Ovary (tissue), 9 donors: ENCODE measurements around the gene IGF1R. TPM values are rescaled to one million over a fixed set of nuclear protein-coding genes. Genes with fewer than 3 reads are reported as not detected.

Source experiments
- DNase-seq, 5 donors: peaks; one replicate each; pipeline ENCODE4 v3.0.0-alpha.2; 2019 to 2020
- H3K27ac ChIP-seq, 2 donors: fragments of 200-600 bp; one replicate each; pipeline versions ENCODE4 v1.5.1 to v1.8.0; 2019 to 2022
- H3K27me3 ChIP-seq: fragments of 200-600 bp; one replicate; pipeline ENCODE4 v1.8.0; 2022
- H3K36me3 ChIP-seq: fragments of 200-600 bp; sonication (generic); one replicate; pipeline ENCODE4 v1.5.1; 2019
- H3K4me1 ChIP-seq: one replicate; pipeline ENCODE4 v1.8.1; 2013; ENCODE audit warnings: mild to moderate bottlenecking, moderate library complexity; ENCODE audit not compliant: insufficient read depth
- H3K4me3 ChIP-seq: fragments of 200-600 bp; sonication (generic); one replicate; pipeline ENCODE4 v1.5.1; 2017
- H3K9me3 ChIP-seq, 2 donors: fragments of 200-600 bp in 1 of 2; sonication (generic) in 1 of 2; one replicate each; pipeline versions ENCODE4 v1.5.1 to v1.8.1; 2013 to 2019; ENCODE audit warnings: mild to moderate bottlenecking in 1 of 2, moderate library complexity in 1 of 2
- EP300 ChIP-seq: sonication (generic); formaldehyde crosslinking; IDR thresholded peaks from one replicate; pipeline ENCODE4 v1.6.1; 2017; ENCODE audit warnings: antibody characterized with exemption
- POLR2A ChIP-seq: fragments of 450-650 bp; IDR thresholded peaks from one replicate; pipeline ENCODE4 v1.6.1; 2017; ENCODE audit warnings: antibody characterized with exemption, mild to moderate bottlenecking, moderate library complexity
- WGBS, 3 donors: extraction: QIAGEN DNeasy Blood & Tissue Kit in 1 of 3; methylation state at CpG; one replicate each; pipeline versions ENCODE4 v1.1.5 to v1.1.7; 2013 to 2017; 5-methylcytosine and 5-hydroxymethylcytosine counted together
- intact Hi-C, 4 donors: fragments of 100-400 bp; cut with DNase I; formaldehyde crosslinking; loops; one replicate each; pipeline versions ENCODE4 v1.11.0 to v1.15.1; 2022 to 2023
- polyA plus RNA-seq, 2 donors: library from polyadenylated mRNA; stranded (reverse); fragments of 200-250 nt in 1 of 2; fragments of 350-450 nt in 1 of 2; fragmentation: Illumina TruSeq in 1 of 2; extraction: RNeasy Lipid Tissue Mini Kit (QIAGEN cat#74804) in 1 of 2; gene quantifications; one replicate each; pipeline ENCODE4 v1.2.3, GENCODE V29; 2013 to 2014
- total RNA-seq, 7 donors: library from RNA; depleted of rRNA in 2 of 7; stranded (reverse); fragments of >200 nt in 2 of 7; fragmentation: NEBNext Ultra II Directional in 3 of 7; extraction: Animal tissue kit (Norgen Biotek cat#: 25700) in 3 of 7; gene quantifications; one replicate each; pipeline versions ENCODE4 v1.1.0 to v1.2.4, GENCODE V29; 2016 to 2023
- TF ChIP-seq, protein P1 (sequence below), 3 donors: fragments of 450-650 bp in 2 of 3; fragments of 200-600 bp in 1 of 3; IDR thresholded peaks; one replicate each; pipeline versions ENCODE4 v1.5.1 to v1.8.0; 2016 to 2022; ENCODE audit warnings: antibody characterized with exemption in 3 of 3, mild to moderate bottlenecking in 1 of 3
- donor health status: DM: no; HTN: no; CAD: no; lungs with moderate emphysema.
- donor health status: DM: no; HTN: no; CAD: no.
- donor health status: Bipolar disorder and iron deficiency.
- donor health status: DM: yes; HTN: yes; CAD: no.
- donor health status: DM: no; HTN: no; CAD: no.
- donor health status: DM: yes; HTN: yes; CAD: no.

The IGF1R gene
- total and polyA plus RNA-seq, 9 donors, result 15.4 to 88.7 (median 68.9) TPM

DNA sequence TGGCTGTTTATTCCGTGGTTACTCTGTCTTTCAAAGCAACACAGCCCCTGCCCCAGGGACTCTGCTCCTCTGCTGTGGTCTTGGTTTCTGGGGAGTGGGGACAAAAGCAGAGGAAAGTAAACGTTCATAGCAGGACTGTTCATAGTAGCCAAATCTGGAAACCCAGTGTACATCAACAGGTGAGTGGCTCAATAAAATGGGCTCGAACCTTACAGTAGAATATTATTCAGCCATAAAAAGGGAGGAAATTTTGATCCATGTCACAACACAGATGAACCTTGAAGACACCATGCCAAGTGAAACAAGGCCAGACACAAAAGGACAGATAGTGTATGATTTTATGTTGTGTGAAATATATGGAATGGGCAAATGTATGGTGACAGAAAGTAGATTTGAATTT is 269.1 kb downstream of the IGF1R start:
- intact Hi-C loops, result no loop called here
- H3K27me3 ChIP-seq, result no peaks in the 10 kb centered on the region
- H3K27ac ChIP-seq, result no peak overlapping the region
- H3K9me3 ChIP-seq, result no peaks in the 10 kb centered on the region
- peaks cover 6% of the 10 kb centered on the region for H3K4me1 ChIP-seq
- DNase-seq, result no peak
- no peak overlapping the region for H3K4me3 ChIP-seq
- TF ChIP-seq EP300 (no peak), POLR2A (no peak)
- TF ChIP-seq, protein P1, sequence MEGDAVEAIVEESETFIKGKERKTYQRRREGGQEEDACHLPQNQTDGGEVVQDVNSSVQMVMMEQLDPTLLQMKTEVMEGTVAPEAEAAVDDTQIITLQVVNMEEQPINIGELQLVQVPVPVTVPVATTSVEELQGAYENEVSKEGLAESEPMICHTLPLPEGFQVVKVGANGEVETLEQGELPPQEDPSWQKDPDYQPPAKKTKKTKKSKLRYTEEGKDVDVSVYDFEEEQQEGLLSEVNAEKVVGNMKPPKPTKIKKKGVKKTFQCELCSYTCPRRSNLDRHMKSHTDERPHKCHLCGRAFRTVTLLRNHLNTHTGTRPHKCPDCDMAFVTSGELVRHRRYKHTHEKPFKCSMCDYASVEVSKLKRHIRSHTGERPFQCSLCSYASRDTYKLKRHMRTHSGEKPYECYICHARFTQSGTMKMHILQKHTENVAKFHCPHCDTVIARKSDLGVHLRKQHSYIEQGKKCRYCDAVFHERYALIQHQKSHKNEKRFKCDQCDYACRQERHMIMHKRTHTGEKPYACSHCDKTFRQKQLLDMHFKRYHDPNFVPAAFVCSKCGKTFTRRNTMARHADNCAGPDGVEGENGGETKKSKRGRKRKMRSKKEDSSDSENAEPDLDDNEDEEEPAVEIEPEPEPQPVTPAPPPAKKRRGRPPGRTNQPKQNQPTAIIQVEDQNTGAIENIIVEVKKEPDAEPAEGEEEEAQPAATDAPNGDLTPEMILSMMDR (IDR thresholded peaks at IDR 0.05), result no peak
- H3K36me3 ChIP-seq, result no peaks in the 10 kb centered on the region
- 89 to 93% (median 90%) methylated on average over 3 of the region's 3 CpGs for WGBS, 3 donors

DNA sequence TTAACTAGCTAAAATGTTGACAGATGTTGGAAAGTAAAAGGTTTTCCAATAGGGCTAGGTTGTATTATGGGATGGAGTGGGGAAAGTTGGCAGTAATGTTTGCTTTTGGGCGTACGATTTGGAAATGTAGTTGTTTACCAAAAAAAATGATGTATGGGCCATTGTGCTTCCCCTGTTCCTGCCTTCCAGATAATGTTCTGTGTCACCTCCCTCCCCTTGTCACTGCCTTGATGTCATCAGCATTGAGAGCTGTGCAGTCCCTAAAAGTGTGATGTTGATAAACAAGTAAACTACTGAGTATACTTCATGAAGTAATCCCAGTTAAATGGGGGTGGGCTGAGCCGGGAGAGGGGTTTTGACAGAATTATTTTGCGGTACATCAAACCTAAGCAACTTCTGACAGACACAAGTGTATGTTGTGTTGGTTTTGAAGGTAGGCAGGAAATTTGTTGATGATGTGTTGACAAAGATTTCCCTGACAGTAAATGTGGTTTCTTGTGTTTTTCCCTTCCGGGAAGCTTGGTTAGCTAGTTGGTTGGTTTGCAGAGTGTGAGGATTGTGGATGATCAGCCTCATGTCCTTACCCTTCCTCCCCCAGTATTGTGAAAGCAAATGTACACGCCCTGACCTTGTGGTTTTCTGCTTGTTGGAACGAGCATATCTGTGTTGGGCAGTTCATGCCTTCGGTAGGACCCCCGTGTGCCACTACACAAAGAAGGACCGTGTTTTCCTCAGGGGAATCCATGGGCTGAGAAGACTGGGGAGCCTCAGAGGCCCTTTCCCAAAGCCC is 271.9 kb downstream of the IGF1R start:
- Histone ChIP-seq H3K9me3 (no peaks in the 10 kb centered on the region), H3K36me3 (no peaks in the 10 kb centered on the region), H3K4me3 (no peak overlapping the region), H3K27me3 (no peaks in the 10 kb centered on the region), H3K4me1 (peaks cover 26% of the 10 kb centered on the region), H3K27ac (peak overlapping the region in 1 of 2 donors; percentile 16)
- 61 to 67% (median 64%) methylated on average over 10 of the region's 10 CpGs for WGBS, 3 donors
- no peak for TF ChIP-seq EP300
- TF ChIP-seq, protein P1 (IDR thresholded peaks at IDR 0.05), result no peak
- TF ChIP-seq POLR2A, result no peak
- DNase-seq, result no peak
- intact Hi-C loops, result no loop called here

DNA sequence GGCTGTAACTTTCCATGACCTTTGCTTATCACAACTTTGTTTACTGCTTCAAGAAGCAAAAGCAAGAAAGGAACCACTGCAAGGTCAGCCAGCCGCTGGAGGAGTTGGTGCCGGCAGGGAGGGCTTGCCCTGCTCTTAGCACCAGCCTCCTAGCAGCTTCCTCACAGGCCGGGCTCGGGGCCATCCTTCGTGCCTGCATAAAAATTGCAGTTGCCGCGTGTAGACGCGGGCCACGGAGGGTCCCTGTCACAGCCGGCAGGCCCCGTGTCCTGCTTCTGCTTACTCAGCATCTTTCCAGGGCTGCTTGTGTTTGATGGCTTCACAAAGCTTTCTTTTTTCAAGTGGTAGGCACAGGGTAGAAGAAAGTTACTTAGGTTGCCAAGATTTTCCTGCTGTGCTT is 274.8 kb downstream of the IGF1R start:
- no peaks in the 10 kb centered on the region for H3K36me3 ChIP-seq
- WGBS, 3 donors, result 10 to 52% (median 15%) methylated on average over 12 of the region's 12 CpGs
- H3K4me3 ChIP-seq, result no peak overlapping the region
- intact Hi-C loops, result no loop called here
- no peaks in the 10 kb centered on the region for H3K9me3 ChIP-seq
- H3K27me3 ChIP-seq, result no peaks in the 10 kb centered on the region
- peak overlapping the region in 1 of 2 donors; percentile 53 for H3K27ac ChIP-seq
- DNase-seq, result peak in 4 of 5 donors; percentile 38 to 71 (median 62)
- H3K4me1 ChIP-seq, result peaks cover 29% of the 10 kb centered on the region
- no peak for TF ChIP-seq EP300
- TF ChIP-seq, protein P1 (IDR thresholded peaks at IDR 0.05), result no peak
- no peak for TF ChIP-seq POLR2A

DNA sequence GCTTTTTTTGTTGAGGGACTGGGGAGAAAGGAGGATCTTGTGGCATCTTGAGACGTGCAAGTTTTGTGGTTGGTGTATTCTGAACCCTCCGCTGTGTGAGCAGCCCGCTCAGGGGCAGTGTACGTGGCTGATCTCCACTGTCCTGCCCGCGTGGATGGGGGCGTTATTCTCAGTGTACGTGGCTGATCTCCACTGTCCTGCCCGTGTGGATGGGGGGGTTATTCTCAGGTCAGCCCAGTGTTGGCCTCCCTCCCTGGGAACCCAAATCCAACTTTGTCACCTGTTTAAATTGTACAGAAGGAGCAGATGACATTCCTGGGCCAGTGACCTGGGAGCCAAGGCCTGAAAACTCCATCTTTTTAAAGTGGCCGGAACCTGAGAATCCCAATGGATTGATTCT is 275.2 kb downstream of the IGF1R start:
- no peak for DNase-seq
- no peaks in the 10 kb centered on the region for H3K9me3 ChIP-seq
- peaks cover 32% of the 10 kb centered on the region for H3K4me1 ChIP-seq
- H3K27me3 ChIP-seq, result no peaks in the 10 kb centered on the region
- H3K36me3 ChIP-seq, result no peaks in the 10 kb centered on the region
- no peak overlapping the region for H3K4me3 ChIP-seq
- no peak for TF ChIP-seq POLR2A
- H3K27ac ChIP-seq, result peak overlapping the region in 1 of 2 donors; percentile 53
- 71 to 82% (median 77%) methylated on average over 10 of the region's 10 CpGs for WGBS, 3 donors
- intact Hi-C loops, result no loop called here

DNA sequence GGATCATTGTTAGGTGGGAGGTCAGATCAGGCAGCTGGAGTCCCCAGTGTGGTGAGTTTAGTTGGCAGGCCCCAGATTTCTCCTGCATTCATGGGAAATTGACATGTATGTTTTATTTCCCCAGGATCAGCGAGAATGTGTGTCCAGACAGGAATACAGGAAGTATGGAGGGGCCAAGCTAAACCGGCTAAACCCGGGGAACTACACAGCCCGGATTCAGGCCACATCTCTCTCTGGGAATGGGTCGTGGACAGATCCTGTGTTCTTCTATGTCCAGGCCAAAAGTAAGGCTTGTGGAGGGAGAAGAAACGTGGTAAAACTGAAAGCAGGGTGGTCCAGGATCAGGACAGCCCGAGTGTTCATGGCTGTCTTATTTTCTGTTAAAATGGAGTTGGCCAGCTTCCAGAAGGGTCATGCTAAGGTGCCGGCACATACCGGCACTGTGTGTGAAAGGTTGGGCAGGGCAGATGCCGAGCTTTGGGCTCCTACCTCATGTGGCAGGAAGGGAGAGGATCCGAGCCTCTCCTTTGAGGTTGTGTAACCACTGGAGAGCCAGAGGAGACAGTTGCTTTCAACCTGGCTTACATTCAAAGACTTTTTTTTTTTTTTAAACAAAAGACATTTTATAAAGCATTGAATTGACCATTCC is 276.2 kb downstream of the IGF1R start:
- Histone ChIP-seq H3K4me3 (no peak overlapping the region), H3K4me1 (peaks cover 32% of the 10 kb centered on the region), H3K27me3 (no peaks in the 10 kb centered on the region), H3K27ac (peak overlapping the region in 1 of 2 donors; percentile 53), H3K36me3 (no peaks in the 10 kb centered on the region), H3K9me3 (no peaks in the 10 kb centered on the region)
- WGBS, 3 donors, result 43 to 47% (median 46%) methylated on average over 11 of the region's 11 CpGs
- peak in 2 of 5 donors; percentile 41 to 52 for DNase-seq
- intact Hi-C loops, result no loop called here
- TF ChIP-seq, protein P1 (IDR thresholded peaks at IDR 0.05), result no peak
- TF ChIP-seq EP300 (no peak), POLR2A (no peak)
